Right lobe of liver (tissue), 4 donors: ENCODE measurements around the gene SCOC.

Experiments
- CTCF ChIP-seq, 4 donors: fragments of 200-600 bp in 3 of 4; fragments of 450-650 bp in 1 of 4; IDR thresholded peaks; one replicate each; pipeline versions ENCODE4 v1.5.1 to v1.8.0; 2016 to 2022; ENCODE audit warnings: antibody characterized with exemption in 4 of 4, mild to moderate bottlenecking in 2 of 4
- POLR2A ChIP-seq: fragments of 450-650 bp; IDR thresholded peaks from one replicate; pipeline ENCODE4 v1.6.1; 2017; ENCODE audit warnings: antibody characterized with exemption, mild to moderate bottlenecking
- donor health status: DM: no; HTN: no; CAD: no.
- donor health status: DM: no; HTN: no; CAD: no.
- donor health status: DM: no; HTN: yes; CAD: no.

GRCh38 chr4:140331876-140332275, 41.6 kb upstream of the SCOC start:
- TF ChIP-seq POLR2A (no peak), CTCF (IDR thresholded peaks at IDR 0.05) (no peak)
